AG04449 (cell line): Measurements from ENCODE around the gene PAAF1.

Experiments
- CTCF ChIA-PET: fragments of 350-600 bp; formaldehyde crosslinking; extraction: SDS; loops from one replicate; lab custom pipeline; 2021; ENCODE audit warnings: antibody characterized with exemption; lab: Yijun Ruan, JAX
- POLR2A ChIA-PET: fragments of 400-600, 350-600 bp; formaldehyde crosslinking; extraction: SDS; loops from one replicate; lab custom pipeline; 2020; ENCODE audit warnings: antibody characterized with exemption, inconsistent platforms; lab: Yijun Ruan, JAX
- DNase-seq: peaks from one replicate; pipeline ENCODE4 v3.0.0-alpha.2; 2010; ENCODE audit warnings: low read depth, low spot score
- H3K4me3 ChIP-seq: 2 replicates; pipeline ENCODE4 v1.5.1; 2011; ENCODE audit warnings: low read depth, mild to moderate bottlenecking, control low read depth, low read length
- TF ChIP-seq, protein P1 (sequence below): IDR thresholded peaks from one replicate; pipeline ENCODE4 v1.5.1; 2011; ENCODE audit warnings: mild to moderate bottlenecking, moderate library complexity, low read length, control low read depth, inconsistent platforms; ENCODE audit not compliant: insufficient read depth; ENCODE audit errors: missing control alignments

PAAF1 gene

DNA sequence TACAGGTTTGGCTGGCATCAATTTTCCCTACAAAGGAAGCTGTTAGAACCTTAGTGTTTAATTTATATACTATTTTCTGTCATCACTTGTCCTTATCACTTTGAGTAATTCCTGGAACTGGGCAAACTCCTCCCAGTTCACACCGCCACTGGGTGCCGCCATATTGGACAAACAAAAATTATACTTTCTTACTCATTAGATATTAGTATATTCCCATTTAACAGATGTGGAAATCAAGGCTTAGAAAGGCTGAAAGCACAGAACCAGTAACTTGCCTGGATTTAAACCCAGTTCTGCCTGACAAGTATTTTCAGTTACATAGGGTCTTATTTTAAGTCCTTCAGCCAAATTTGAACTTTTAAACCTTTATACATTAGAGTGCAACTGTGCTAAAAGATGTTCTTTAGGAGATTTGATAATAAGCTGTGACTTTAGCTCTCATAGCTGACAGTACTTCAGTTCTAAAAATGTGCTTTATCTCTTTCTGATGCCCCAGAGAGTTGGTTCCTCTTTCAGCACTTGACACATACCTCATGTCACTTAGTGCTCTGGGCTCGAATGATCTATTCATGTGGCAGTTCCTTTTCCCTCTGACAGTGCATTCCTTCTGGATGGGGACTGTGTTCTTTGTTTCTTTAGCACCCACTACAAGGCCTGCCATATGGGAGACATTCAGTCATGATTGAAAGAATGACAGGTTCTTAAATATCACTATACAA is 25.6 kb upstream of the PAAF1 start:
- ChIA-PET POLR2A (no interaction called here), CTCF (no interaction called here)
- DNase-seq = no peak
- TF ChIP-seq, protein P1, sequence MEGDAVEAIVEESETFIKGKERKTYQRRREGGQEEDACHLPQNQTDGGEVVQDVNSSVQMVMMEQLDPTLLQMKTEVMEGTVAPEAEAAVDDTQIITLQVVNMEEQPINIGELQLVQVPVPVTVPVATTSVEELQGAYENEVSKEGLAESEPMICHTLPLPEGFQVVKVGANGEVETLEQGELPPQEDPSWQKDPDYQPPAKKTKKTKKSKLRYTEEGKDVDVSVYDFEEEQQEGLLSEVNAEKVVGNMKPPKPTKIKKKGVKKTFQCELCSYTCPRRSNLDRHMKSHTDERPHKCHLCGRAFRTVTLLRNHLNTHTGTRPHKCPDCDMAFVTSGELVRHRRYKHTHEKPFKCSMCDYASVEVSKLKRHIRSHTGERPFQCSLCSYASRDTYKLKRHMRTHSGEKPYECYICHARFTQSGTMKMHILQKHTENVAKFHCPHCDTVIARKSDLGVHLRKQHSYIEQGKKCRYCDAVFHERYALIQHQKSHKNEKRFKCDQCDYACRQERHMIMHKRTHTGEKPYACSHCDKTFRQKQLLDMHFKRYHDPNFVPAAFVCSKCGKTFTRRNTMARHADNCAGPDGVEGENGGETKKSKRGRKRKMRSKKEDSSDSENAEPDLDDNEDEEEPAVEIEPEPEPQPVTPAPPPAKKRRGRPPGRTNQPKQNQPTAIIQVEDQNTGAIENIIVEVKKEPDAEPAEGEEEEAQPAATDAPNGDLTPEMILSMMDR = no peak
- no peak overlapping the region for H3K4me3 ChIP-seq

DNA sequence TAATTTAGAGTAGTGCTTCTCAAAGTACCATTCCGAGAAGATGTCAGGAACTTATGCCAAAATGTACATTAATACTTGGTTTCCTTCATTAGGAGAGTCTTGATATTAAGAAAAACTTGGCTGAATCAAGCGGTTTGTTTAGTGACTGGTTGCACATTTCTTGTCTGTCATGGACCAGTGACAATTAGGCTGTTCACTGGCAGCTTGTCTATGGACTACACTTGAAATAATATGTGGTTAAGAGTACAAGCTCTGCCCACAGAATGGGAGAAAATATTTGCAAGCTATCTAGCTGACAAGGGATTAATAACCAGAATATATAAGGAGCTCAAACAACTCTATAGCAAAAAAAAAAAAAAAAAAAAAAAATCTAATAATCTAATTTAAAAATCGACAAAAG is 24.8 kb upstream of the PAAF1 start:
- no peak for DNase-seq
- TF ChIP-seq, protein P1 = no peak
- no peak overlapping the region for H3K4me3 ChIP-seq
- POLR2A ChIA-PET = no interaction called here
- CTCF ChIA-PET = interaction anchor here (0.7 kb wide), 1 partner anchor 9 kb away, joined by 4 read pairs; no protein-coding TSS in a partner anchor

DNA sequence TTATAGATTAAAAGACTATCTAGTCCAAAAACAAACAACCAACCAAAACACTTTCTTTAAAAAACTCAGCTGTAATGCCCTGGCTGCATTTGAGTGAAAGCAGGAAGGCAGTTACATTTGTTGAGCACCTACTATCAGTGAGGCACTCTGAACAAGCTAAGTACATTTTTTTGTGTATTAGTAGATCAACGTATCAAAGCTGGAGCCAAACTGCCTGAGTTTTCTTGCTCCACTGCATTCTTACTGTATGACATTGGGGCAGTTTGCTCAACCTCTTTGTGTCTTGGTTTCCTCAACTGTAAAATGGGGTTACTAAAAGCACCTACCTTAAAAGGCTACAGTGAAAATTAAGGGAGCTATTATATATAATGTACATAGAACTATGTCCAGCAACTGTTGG is 22.1 kb upstream of the PAAF1 start:
- POLR2A ChIA-PET = no interaction called here

DNA sequence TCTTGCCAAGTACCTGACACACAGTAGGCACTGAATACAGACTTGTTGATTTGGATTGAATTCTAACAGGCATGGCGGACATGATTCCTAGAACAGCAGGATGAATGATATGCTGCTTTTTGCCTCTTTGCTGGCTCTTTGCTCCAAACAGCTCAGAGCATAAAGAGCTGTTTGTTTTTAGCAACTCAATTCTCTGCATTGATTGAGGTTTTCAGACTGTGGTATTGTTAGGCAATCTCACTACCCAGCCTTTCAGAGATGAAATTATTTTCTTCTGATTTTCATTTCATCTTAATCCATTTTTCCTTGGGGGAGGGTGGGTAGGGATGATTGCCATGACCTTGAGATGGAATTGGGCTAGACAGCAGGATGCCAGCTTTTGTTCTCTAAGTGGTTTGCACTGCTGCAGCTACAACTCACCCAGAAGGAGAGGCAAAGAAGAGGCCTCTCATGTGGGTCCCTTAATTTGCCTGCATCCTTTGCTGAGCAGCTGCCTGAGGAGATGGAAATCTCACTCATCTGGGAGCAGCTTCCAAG is 20.7 kb upstream of the PAAF1 start:
- DNase-seq = no peak
- TF ChIP-seq, protein P1 = no peak
- CTCF ChIA-PET = no interaction called here
- H3K4me3 ChIP-seq = no peak overlapping the region
- POLR2A ChIA-PET = no interaction called here

More for the DNA sequence above, 22.1 kb upstream of the PAAF1 start:
- DNase-seq = no peak
- TF ChIP-seq, protein P1 = no peak
- no peak overlapping the region for H3K4me3 ChIP-seq
- CTCF ChIA-PET = interaction anchor here (0.9 to 1.2 kb wide), 2 partner anchors 12 to 14 kb away, joined by 3 read pairs; no protein-coding TSS in a partner anchor

DNA sequence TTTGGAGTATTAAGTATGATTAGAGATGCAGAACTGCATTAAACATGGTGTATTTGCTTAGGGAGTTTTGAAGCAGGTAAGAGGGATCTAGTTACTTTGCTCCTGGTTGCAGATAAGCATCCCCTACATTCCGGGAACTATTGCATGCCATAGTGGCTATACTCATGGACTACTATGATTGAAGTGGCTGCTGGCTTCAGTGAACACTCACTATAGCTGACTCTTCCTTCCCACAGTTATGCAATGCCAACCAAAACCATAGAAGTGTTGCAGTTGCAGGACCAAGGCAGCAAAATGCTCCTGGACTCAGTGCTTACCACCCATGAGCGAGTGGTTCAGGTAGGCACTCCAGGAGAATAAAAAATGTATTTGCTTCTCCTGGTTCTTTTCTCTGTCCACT is 17.1 kb upstream of the PAAF1 start:
- ChIA-PET POLR2A (no interaction called here), CTCF (no interaction called here)
- no peak for DNase-seq
- no peak overlapping the region for H3K4me3 ChIP-seq
- TF ChIP-seq, protein P1 = no peak

DNA sequence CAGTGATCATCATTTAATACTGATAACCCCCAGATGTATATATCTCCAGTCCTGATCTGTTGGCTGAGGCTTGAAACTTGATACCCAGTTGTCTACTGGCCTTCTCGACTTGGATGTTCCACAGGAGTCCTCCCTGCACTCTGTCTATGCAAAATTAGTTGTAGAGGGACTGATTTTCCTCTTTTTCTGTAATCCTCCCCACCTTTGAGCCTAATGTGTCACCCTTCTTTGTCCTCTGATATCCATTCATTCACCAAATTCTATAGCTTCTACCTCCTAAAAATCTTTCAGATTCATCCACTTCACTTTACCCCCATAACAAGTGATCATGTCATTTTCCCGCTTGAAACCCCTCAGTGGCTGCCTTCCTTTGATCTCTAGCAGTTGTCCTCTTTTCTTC is 16.6 kb upstream of the PAAF1 start:
- DNase-seq = no peak
- POLR2A ChIA-PET = no interaction called here
- TF ChIP-seq, protein P1 = no peak
- CTCF ChIA-PET = no interaction called here
- no peak overlapping the region for H3K4me3 ChIP-seq
